SK-N-SH (cell line): ENCODE results near the gene PRR19.

Experiments
- CTCF ChIP-seq: fragments of 200-600 bp; sonication (generic); IDR thresholded peaks from 2 replicates; pipeline ENCODE4 v1.6.1; 2017; ENCODE audit warnings: antibody characterized with exemption, mild to moderate bottlenecking, moderate library complexity
- ELF1 ChIP-seq: IDR thresholded peaks from 2 replicates; pipeline ENCODE4 v1.4.0; 2012
- EP300 ChIP-seq, 2 experiments: IDR thresholded peaks; 2 replicates each; pipeline versions ENCODE4 v1.4.0 to v1.6.1; 2012; ENCODE audit warnings: borderline replicate concordance in 1 of 2, low read depth in 1 of 2, low read length in 1 of 2
- FOXJ3 ChIP-seq: sonication (generic); formaldehyde crosslinking; IDR thresholded peaks from 2 replicates; pipeline ENCODE4 v1.5.1; 2020; ENCODE audit warnings: mild to moderate bottlenecking, missing genetic modification reagents
- GATA2 ChIP-seq: sonication (generic); formaldehyde crosslinking; IDR thresholded peaks from 2 replicates; pipeline ENCODE4 v1.5.0; 2020; ENCODE audit warnings: mild to moderate bottlenecking, missing genetic modification reagents
- MAX ChIP-seq: IDR thresholded peaks from 2 replicates; pipeline ENCODE4 v1.4.0; 2012; ENCODE audit warnings: low read depth
- POLR2AphosphoS5 ChIP-seq: IDR thresholded peaks from 2 replicates; pipeline ENCODE4 v1.6.1; 2012; ENCODE audit warnings: low read depth, low read length
- RAD21 ChIP-seq: IDR thresholded peaks from 2 replicates; pipeline ENCODE4 v1.6.1; 2012; ENCODE audit warnings: mild to moderate bottlenecking, low read length
- SMC3 ChIP-seq: IDR thresholded peaks from 2 replicates; pipeline ENCODE4 v1.6.1; 2012; ENCODE audit warnings: low read depth, low read length, improper control_type of control experiment
- TAF1 ChIP-seq: IDR thresholded peaks from 2 replicates; pipeline ENCODE4 v1.6.1; 2012; ENCODE audit warnings: low read depth, mild to moderate bottlenecking, low read length, moderate library complexity, borderline replicate concordance
- TEAD4 ChIP-seq: IDR thresholded peaks from 2 replicates; pipeline ENCODE4 v1.4.0; 2012; ENCODE audit warnings: mild to moderate bottlenecking, borderline replicate concordance; ENCODE audit not compliant: insufficient read depth
- USF1 ChIP-seq: IDR thresholded peaks from 2 replicates; pipeline ENCODE4 v1.4.0; 2012; ENCODE audit warnings: low read depth, borderline replicate concordance

- TF ChIP-seq CTCF (peak; percentile 93), TAF1 (no peak), USF1 (no peak), RAD21 (peak; percentile 67), GATA2 (CRISPR knock-in tag) (no peak), POLR2AphosphoS5 (no peak; the same call in 1 of the 2 replicates), TEAD4 (no peak), MAX (no peak), EP300 (IDR thresholded peaks at IDR 0.05; ENCODE audit: borderline replicate concordance in 1 of 2, low read depth in 1 of 2, low read length in 1 of 2) (no peak), FOXJ3 (0 out of 2 replicates have a peak, but pooled peaks have one; percentile 30), SMC3 (peak; percentile 68), ELF1 (no peak)
These were observed 6.0 kb upstream of the PRR19 start for GRCh38 chr19:42295831-42296525.
